ENCODE measurements around the gene FIZ1.

Gene FIZ1

GRCh38 chr19:55567708-55568328, 31.5 kb downstream of the FIZ1 start:
- CTCF ChIA-PET, result no interaction called here
- no peak for TF ChIP-seq CTCF (IDR thresholded peaks at IDR 0.05; ENCODE audit: control extremely low read depth, extremely low read depth, low read depth, missing control alignments)
- DNase-seq (ENCODE audit: extremely low spot score), result no peak
- POLR2A ChIA-PET, result no interaction called here

GRCh38 chr19:55566823-55567222, 32.5 kb downstream of the FIZ1 start:
- ChIA-PET CTCF (no interaction called here), POLR2A (no interaction called here)
- no peak for TF ChIP-seq CTCF (IDR thresholded peaks at IDR 0.05; ENCODE audit: control extremely low read depth, extremely low read depth, low read depth, missing control alignments)
- DNase-seq (ENCODE audit: extremely low spot score), result no peak

- CTCF ChIA-PET, result no interaction called here
- POLR2A ChIA-PET, result no interaction called here
- no peak for TF ChIP-seq CTCF (IDR thresholded peaks at IDR 0.05; ENCODE audit: control extremely low read depth, extremely low read depth, low read depth, missing control alignments)
- DNase-seq (ENCODE audit: extremely low spot score), result no peak
These were observed 36.0 kb downstream of the FIZ1 start for GRCh38 chr19:55563261-55563690.

GRCh38 chr19:55559684-55560083, 39.6 kb downstream of the FIZ1 start:
- POLR2A ChIA-PET, result no interaction called here
- CTCF ChIA-PET, result interaction anchor here (1.4 kb wide), 1 partner anchor 25 kb away, joined by 3 read pairs; no protein-coding TSS in a partner anchor
- no peak for TF ChIP-seq CTCF (IDR thresholded peaks at IDR 0.05; ENCODE audit: control extremely low read depth, extremely low read depth, low read depth, missing control alignments)
- DNase-seq (ENCODE audit: extremely low spot score), result no peak

- ChIA-PET POLR2A (no interaction called here), CTCF (no interaction called here)
- no peak for DNase-seq (ENCODE audit: extremely low spot score)
- no peak for TF ChIP-seq CTCF (IDR thresholded peaks at IDR 0.05; ENCODE audit: control extremely low read depth, extremely low read depth, low read depth, missing control alignments)
These were observed 44.6 kb downstream of the FIZ1 start for GRCh38 chr19:55554741-55555152.

- POLR2A ChIA-PET, result no interaction called here
These were observed 45.0 kb downstream of the FIZ1 start for GRCh38 chr19:55554302-55554701.

More at GRCh38 chr19:55554302-55554701, 45.0 kb downstream of the FIZ1 start:
- CTCF ChIA-PET, result interaction anchor here (0.7 kb wide), 1 partner anchor 52 kb away, joined by 3 read pairs; no protein-coding TSS in a partner anchor
- no peak for TF ChIP-seq CTCF (IDR thresholded peaks at IDR 0.05; ENCODE audit: control extremely low read depth, extremely low read depth, low read depth, missing control alignments)
- no peak for DNase-seq (ENCODE audit: extremely low spot score)

Data from GM10248 (cell line).